HG03354 (cell line): ENCODE measurements around the gene BACH2.
"Not testable (repeated sequence)": the region's sequence is repeated elsewhere in the genome, so short reads cannot be mapped to it uniquely, and the experiment has no call there.

Experiments
- ATAC-seq: cut with Tn5 transposase; IDR thresholded peaks from one replicate; pipeline ENCODE4 v1.9.1; 2021; ENCODE audit warnings: mild to moderate bottlenecking; ENCODE audit not compliant: unreplicated experiment, poor library complexity, severe bottlenecking

BACH2 gene

GRCh38 chr6:90296341-90297114 lies at the start of gene BACH2:
TSS of gene BACH2 (minus strand) at chr6:90296843. CDS start at chr6:90008844, 287,999 bp downstream.
- peak; percentile 74 for ATAC-seq

GRCh38 chr6:90343576-90343975 lies 46.9 kb upstream of the BACH2 start:
- no peak for ATAC-seq

GRCh38 chr6:90338409-90338808 lies 41.8 kb upstream of the BACH2 start:
- no peak for ATAC-seq

GRCh38 chr6:90336388-90336947 lies 39.8 kb upstream of the BACH2 start:
- no peak for ATAC-seq

- no peak for ATAC-seq
Measured at GRCh38 chr6:90333928-90334327, 37.3 kb upstream of the BACH2 start.

- not testable (repeated sequence) for ATAC-seq
Measured at GRCh38 chr6:90332978-90333543, 36.4 kb upstream of the BACH2 start.

GRCh38 chr6:90329386-90330077 lies 32.9 kb upstream of the BACH2 start:
- ATAC-seq, result no peak

GRCh38 chr6:90328004-90328403 lies 31.4 kb upstream of the BACH2 start:
- no peak for ATAC-seq

GRCh38 chr6:90326404-90327057 lies 29.9 kb upstream of the BACH2 start:
- ATAC-seq, result no peak

GRCh38 chr6:90323706-90324105 lies 27.1 kb upstream of the BACH2 start:
- no peak for ATAC-seq

- no peak for ATAC-seq
Measured at GRCh38 chr6:90322976-90323474, 26.4 kb upstream of the BACH2 start.

- ATAC-seq, result no peak
Measured at GRCh38 chr6:90319979-90320685, 23.5 kb upstream of the BACH2 start.

- no peak for ATAC-seq
Measured at GRCh38 chr6:90319044-90319443, 22.4 kb upstream of the BACH2 start.

GRCh38 chr6:90315986-90316385 lies 19.3 kb upstream of the BACH2 start:
- ATAC-seq, result no peak

- ATAC-seq, result no peak
Measured at GRCh38 chr6:90315354-90315950, 18.8 kb upstream of the BACH2 start.

- ATAC-seq, result no peak
Measured at GRCh38 chr6:90314514-90314913, 17.9 kb upstream of the BACH2 start.

GRCh38 chr6:90311569-90311968 lies 14.9 kb upstream of the BACH2 start:
- no peak for ATAC-seq

GRCh38 chr6:90305800-90306448 lies 9.3 kb upstream of the BACH2 start:
- ATAC-seq, result no peak
